KMS-11 (cell line): ENCODE measurements around the gene RALB.

ENCODE experiments used
- H2AFZ ChIP-seq: fragments of 200-600 bp; sonication (generic); 2 replicates; pipeline ENCODE4 v1.6.1; 2016; ENCODE audit warnings: antibody characterized with exemption, mixed run types, low read depth
- H3K27ac ChIP-seq: fragments of 200-600 bp; sonication (generic); 2 replicates; pipeline ENCODE4 v1.6.1; 2016; ENCODE audit warnings: mild to moderate bottlenecking, mixed run types
- H3K27me3 ChIP-seq: fragments of 200-600 bp; sonication (generic); 2 replicates; pipeline ENCODE4 v1.6.1; 2017; ENCODE audit warnings: mild to moderate bottlenecking, low read depth, mixed run types, moderate library complexity; ENCODE audit not compliant: insufficient read depth
- H3K36me3 ChIP-seq: fragments of 200-600 bp; sonication (generic); 2 replicates; pipeline ENCODE4 v1.6.1; 2017; ENCODE audit warnings: mild to moderate bottlenecking, mixed run types; ENCODE audit not compliant: insufficient read depth
- H3K4me1 ChIP-seq: fragments of 200-600 bp; sonication (generic); 2 replicates; pipeline ENCODE4 v1.6.1; 2016; ENCODE audit warnings: mild to moderate bottlenecking, low read depth, mixed run types; ENCODE audit not compliant: poor library complexity, severe bottlenecking
- H3K4me2 ChIP-seq: fragments of 200-600 bp; sonication (generic); 2 replicates; pipeline ENCODE4 v1.7.0; 2016; ENCODE audit warnings: mild to moderate bottlenecking, mixed run types
- H3K4me3 ChIP-seq: fragments of 200-600 bp; sonication (generic); IDR thresholded peaks from 2 replicates; pipeline ENCODE4 v1.6.1; 2017; ENCODE audit warnings: low read depth, low read length, mixed read lengths; ENCODE audit not compliant: insufficient read depth
- H3K79me2 ChIP-seq: fragments of 200-600 bp; sonication (generic); 2 replicates; pipeline ENCODE4 v1.6.1; 2016; ENCODE audit warnings: low read depth, mixed run types; ENCODE audit not compliant: insufficient read depth
- H3K9ac ChIP-seq: fragments of 200-600 bp; sonication (generic); 2 replicates; pipeline ENCODE4 v1.6.1; 2016; ENCODE audit warnings: mild to moderate bottlenecking, mixed run types
- H4K20me1 ChIP-seq: fragments of 200-600 bp; sonication (generic); 2 replicates; pipeline ENCODE4 v1.6.1; 2016; ENCODE audit warnings: mild to moderate bottlenecking, mixed run types; ENCODE audit not compliant: insufficient read depth
- CTCF ChIP-seq: fragments of 200-600 bp; sonication (generic); conservative IDR thresholded peaks from 2 replicates; pipeline ENCODE4 v1.6.1; 2017; ENCODE audit warnings: low read depth, mild to moderate bottlenecking, antibody characterized with exemption, low read length, moderate library complexity, mixed read lengths

RALB gene

GRCh38 chr2:120324933-120325332 is 72.3 kb downstream of the RALB start:
- Histone ChIP-seq H3K4me3 (no peak overlapping the region), H4K20me1 (no peaks in the 10 kb centered on the region), H2AFZ (no peak overlapping the region), H3K36me3 (no peaks in the 10 kb centered on the region), H3K4me2 (no peak overlapping the region), H3K27ac (no peak overlapping the region), H3K4me1 (no peaks in the 10 kb centered on the region), H3K79me2 (no peaks in the 10 kb centered on the region), H3K27me3 (no peaks in the 10 kb centered on the region), H3K9ac (no peak overlapping the region)
- TF ChIP-seq CTCF, result no peak

- Histone ChIP-seq H3K27me3 (no peaks in the 10 kb centered on the region), H3K36me3 (no peaks in the 10 kb centered on the region), H3K9ac (no peak overlapping the region), H2AFZ (no peak overlapping the region), H4K20me1 (no peaks in the 10 kb centered on the region), H3K4me3 (no peak overlapping the region), H3K27ac (no peak overlapping the region), H3K79me2 (no peaks in the 10 kb centered on the region), H3K4me2 (no peak overlapping the region), H3K4me1 (no peaks in the 10 kb centered on the region)
- TF ChIP-seq CTCF, result no peak
These were observed 73.4 kb downstream of the RALB start for GRCh38 chr2:120326066-120326465.

GRCh38 chr2:120330946-120331822 is 78.5 kb downstream of the RALB start:
- H3K4me2 ChIP-seq, result no peak overlapping the region
- H2AFZ ChIP-seq, result no peak overlapping the region

GRCh38 chr2:120331903-120332302 is 79.3 kb downstream of the RALB start:
- H3K27ac ChIP-seq, result no peak overlapping the region
- no peak for TF ChIP-seq CTCF
- H3K4me3 ChIP-seq, result no peak overlapping the region
- no peak overlapping the region for H2AFZ ChIP-seq
- no peak overlapping the region for H3K4me2 ChIP-seq
- no peaks in the 10 kb centered on the region for H3K27me3 ChIP-seq
- H3K9ac ChIP-seq, result no peak overlapping the region
- no peaks in the 10 kb centered on the region for H3K79me2 ChIP-seq
- H3K4me1 ChIP-seq, result no peaks in the 10 kb centered on the region
- no peaks in the 10 kb centered on the region for H4K20me1 ChIP-seq
- no peaks in the 10 kb centered on the region for H3K36me3 ChIP-seq

More at GRCh38 chr2:120330946-120331822, 78.5 kb downstream of the RALB start:
- H3K79me2 ChIP-seq, result no peaks in the 10 kb centered on the region
- no peaks in the 10 kb centered on the region for H3K4me1 ChIP-seq
- no peaks in the 10 kb centered on the region for H3K36me3 ChIP-seq
- no peak for TF ChIP-seq CTCF
- no peak overlapping the region for H3K4me3 ChIP-seq
- no peak overlapping the region for H3K27ac ChIP-seq
- H4K20me1 ChIP-seq, result no peaks in the 10 kb centered on the region
- H3K9ac ChIP-seq, result no peak overlapping the region
- H3K27me3 ChIP-seq, result no peaks in the 10 kb centered on the region
